GM06990 (cell line): ENCODE data around the gene COL4A1.

Source experiments
- DNase-seq: peaks from one replicate; pipeline ENCODE4 v3.0.0-alpha.2; 2011; ENCODE audit not compliant: insufficient read length; ENCODE audit errors: extremely low read depth
- H3K27me3 ChIP-seq: replicated peaks from 2 replicates; pipeline ENCODE4 v1.6.0; 2011; ENCODE audit warnings: low read length; ENCODE audit not compliant: control insufficient read depth, insufficient read depth
- H3K36me3 ChIP-seq: 2 replicates; pipeline ENCODE4 v1.5.1; 2011; ENCODE audit warnings: low read length; ENCODE audit not compliant: control insufficient read depth, insufficient read depth
- H3K4me3 ChIP-seq: replicated peaks from 2 replicates; pipeline ENCODE4 v1.5.1; 2011; ENCODE audit warnings: low read depth, mild to moderate bottlenecking, control low read depth, low read length
- CTCF ChIP-seq: IDR thresholded peaks from 2 replicates; pipeline ENCODE4 v1.5.1; 2011; ENCODE audit warnings: low read length, control low read depth, mild to moderate bottlenecking, inconsistent platforms; ENCODE audit not compliant: insufficient read depth, poor library complexity, severe bottlenecking

Gene COL4A1

GRCh38 chr13:110306960-110307766, at the start of gene COL4A1, which contains the start of gene COL4A2:
Gene COL4A1, minus strand, starts transcription at chr13:110307157. Its CDS starts 130 bp downstream, at chr13:110307027.
Gene COL4A2, plus strand, starts transcription at chr13:110307284. Its CDS starts 620 bp downstream, at chr13:110307904.
- H3K27me3 ChIP-seq: peaks cover 4% of the 10 kb centered on the region
- no peaks in the 10 kb centered on the region for H3K36me3 ChIP-seq
- no peak for DNase-seq
- no peak within 1 kb of the TSS for H3K4me3 ChIP-seq
- no peak for TF ChIP-seq CTCF

- Histone ChIP-seq H3K27me3 (no peaks in the 10 kb centered on the region), H3K4me3 (no peak overlapping the region), H3K36me3 (no peaks in the 10 kb centered on the region)
- TF ChIP-seq CTCF: no peak
- DNase-seq: no peak
These were observed 49.4 kb upstream of the COL4A1 start for GRCh38 chr13:110356362-110356761.

DNA sequence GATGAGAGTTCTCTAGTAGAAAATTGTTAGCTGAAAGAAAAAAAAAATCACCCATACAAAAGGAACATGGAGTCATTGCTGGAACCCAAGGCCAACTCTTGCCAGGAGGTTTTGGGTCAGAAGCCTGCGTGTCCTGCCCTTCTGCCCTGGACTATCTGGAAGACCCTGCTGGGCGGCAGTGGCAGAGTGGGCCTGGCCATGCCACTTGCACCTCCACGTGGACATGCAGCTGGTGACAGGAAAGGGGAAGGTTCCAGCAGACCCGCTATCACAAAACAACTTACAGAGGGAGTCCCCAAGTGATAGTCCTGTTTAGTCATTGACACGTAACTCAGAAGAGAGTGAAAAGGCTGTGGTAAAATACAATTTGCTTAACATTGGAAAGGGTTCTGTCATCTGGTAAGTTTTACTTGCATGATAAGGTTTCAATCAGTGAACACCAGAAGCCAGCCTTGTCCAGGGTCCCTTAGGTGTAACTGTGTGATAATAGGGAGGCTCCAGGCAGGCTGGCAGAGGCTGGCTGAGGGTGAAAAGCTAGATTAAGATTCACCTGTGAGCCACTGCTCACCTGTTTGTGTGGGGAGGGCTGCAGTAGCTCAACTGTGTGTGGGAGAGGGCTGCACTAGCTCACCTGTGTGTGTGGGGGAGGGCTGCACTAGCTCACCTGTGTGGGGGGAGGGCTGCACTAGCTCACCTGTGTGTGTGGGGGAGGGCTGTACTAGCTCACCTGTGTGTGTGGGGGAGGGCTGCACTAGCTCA, 47.9 kb upstream of the COL4A1 start:
- Histone ChIP-seq H3K27me3 (no peaks in the 10 kb centered on the region; the same call in 1 of the 2 replicates), H3K4me3 (no peak overlapping the region), H3K36me3 (no peaks in the 10 kb centered on the region)
- no peak for TF ChIP-seq CTCF
- peak; percentile 36 for DNase-seq

DNA sequence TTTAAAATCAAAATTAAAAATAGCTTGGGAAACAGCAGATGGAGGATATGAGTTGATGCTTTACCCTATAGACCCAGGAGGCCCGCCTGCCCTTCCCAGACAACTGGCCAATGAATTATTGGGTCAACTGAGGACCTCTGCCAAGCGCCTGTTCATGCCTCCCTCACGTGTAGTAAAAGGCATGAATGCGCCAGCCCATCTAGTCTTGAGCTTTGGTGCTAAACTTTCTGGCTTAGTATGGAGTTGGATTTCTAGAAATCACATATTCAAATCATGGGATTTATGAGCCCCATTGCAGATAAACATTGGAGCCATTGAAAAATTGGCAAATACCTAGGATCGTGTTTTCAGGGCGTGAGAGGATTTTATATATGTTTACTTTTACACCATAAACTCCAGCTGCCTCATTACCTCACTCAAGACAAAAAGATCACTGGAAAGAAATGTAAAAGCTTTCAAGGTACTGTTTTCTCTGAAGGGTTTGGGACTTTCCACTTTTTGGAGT, 47.2 kb upstream of the COL4A1 start:
- no peak for DNase-seq
- TF ChIP-seq CTCF: no peak
- Histone ChIP-seq H3K27me3 (no peaks in the 10 kb centered on the region; the same call in 1 of the 2 replicates), H3K36me3 (no peaks in the 10 kb centered on the region), H3K4me3 (no peak overlapping the region)

GRCh38 chr13:110353339-110353977, 46.5 kb upstream of the COL4A1 start:
- no peak for TF ChIP-seq CTCF
- Histone ChIP-seq H3K27me3 (no peaks in the 10 kb centered on the region; the same call in 1 of the 2 replicates), H3K4me3 (no peak overlapping the region), H3K36me3 (no peaks in the 10 kb centered on the region)
- DNase-seq: no peak
